ENCODE results near the gene METTL4. TPM values are rescaled to one million over a fixed set of nuclear protein-coding genes. Genes with fewer than 3 reads are reported as not detected.

METTL4 gene
- total RNA-seq, 1 experiment from 2014 or later: 15.5 TPM

GRCh38 chr18:2512059-2512458 lies 59.2 kb downstream of the METTL4 start:
- Histone ChIP-seq H3K4me3 (replicated peaks in 1 of 2; ENCODE audit: low read depth in 1 of 2, low read length in 2 of 2) (no peak overlapping the region), H3K36me3 (ENCODE audit: control insufficient read depth in 1 of 2, insufficient read depth in 2 of 2, low read length in 2 of 2) (no peaks in the 10 kb centered on the region), H3K4me1 (ENCODE audit: control insufficient read depth in 1 of 2, insufficient read depth in 2 of 2, low read length in 2 of 2) (peaks cover 7 to 19% of the 10 kb centered on the region in 2 experiments), H3K79me2 (ENCODE audit: insufficient read depth, low read length) (no peaks in the 10 kb centered on the region), H2AFZ (ENCODE audit: low read depth, low read length, poor library complexity, severe bottlenecking) (no peak overlapping the region), H3K9ac (ENCODE audit: low read length) (no peak overlapping the region), H3K27ac (ENCODE audit: low read depth, low read length) (no peak overlapping the region), H3K9me3 (ENCODE audit: control insufficient read depth in 1 of 2, insufficient read depth in 1 of 2, low read depth in 1 of 2, low read length in 2 of 2) (no peaks in the 10 kb centered on the region), H3K27me3 (ENCODE audit: insufficient read depth, low read length) (no peaks in the 10 kb centered on the region), H3K4me2 (ENCODE audit: low read length) (no peak overlapping the region), H3K9me2 (ENCODE audit: insufficient read depth) (no peaks in the 10 kb centered on the region), H4K20me1 (ENCODE audit: insufficient read depth) (no peaks in the 10 kb centered on the region)
- TF ChIP-seq SRF (IDR thresholded peaks at IDR 0.05; ENCODE audit: low read depth) (no peak), POLR2AphosphoS5 (IDR thresholded peaks at IDR 0.05; ENCODE audit: low read depth, low read length) (no peak), EGR1 (IDR thresholded peaks at IDR 0.05; ENCODE audit: low read depth) (no peak), YY1 (IDR thresholded peaks at IDR 0.05; ENCODE audit: extremely low read depth, insufficient replicate concordance, low read depth, low read length) (no peak), EZH2phosphoT487 (IDR thresholded peaks at IDR 0.05; ENCODE audit: borderline replicate concordance) (no peak), ZNF274 (IDR thresholded peaks at IDR 0.05; ENCODE audit: low read depth, low read length) (no peak), POLR2A (IDR thresholded peaks at IDR 0.05; ENCODE audit: borderline replicate concordance, extremely low read depth, insufficient read depth, insufficient read length) (no peak), SP1 (IDR thresholded peaks at IDR 0.05; ENCODE audit: low read depth) (no peak), JUND (IDR thresholded peaks at IDR 0.05) (no peak), REST (IDR thresholded peaks at IDR 0.05; ENCODE audit: low read depth) (no peak), FOSL1 (IDR thresholded peaks at IDR 0.05; ENCODE audit: low read depth) (no peak), MAX (IDR thresholded peaks at IDR 0.05) (no peak), CTCF (IDR thresholded peaks at IDR 0.05 in 2 of 3, conservative IDR thresholded peaks at IDR 0.05 in 1 of 3; ENCODE audit: borderline replicate concordance in 1 of 3, insufficient read depth in 1 of 3, low read depth in 2 of 3, low read length in 2 of 3) (no peak), CBX3 (IDR thresholded peaks at IDR 0.05; ENCODE audit: low read depth) (no peak), ZBTB33 (IDR thresholded peaks at IDR 0.05; ENCODE audit: extremely low read depth, insufficient replicate concordance, low read length) (no peak), TCF7L2 (IDR thresholded peaks at IDR 0.05; ENCODE audit: borderline replicate concordance, extremely low read depth, insufficient read depth, insufficient read length) (no peak), SIN3A (IDR thresholded peaks at IDR 0.05; ENCODE audit: low read depth) (no peak), ATF3 (IDR thresholded peaks at IDR 0.05) (no peak), ZFX (IDR thresholded peaks at IDR 0.05) (no peak)
- intact Hi-C loops (cut with micrococcal nuclease): no loop called here
- ChIA-PET POLR2A (no interaction called here), CTCF (no interaction called here), RAD21 (ENCODE audit: low non-redundant PET in 1 of 2, low total read pairs in 2 of 2, uncharacterized antibody in 2 of 2, unreplicated experiment in 2 of 2) (no interaction called here)
- DNase-seq (ENCODE audit: low read depth, low spot score): no peak
- BruUV-seq (replicated peaks): no TSS peak
- ATAC-seq: no peak
